Measurements from ENCODE around the gene ATRAID. TPM values are rescaled to one million over a fixed set of nuclear protein-coding genes. Genes with fewer than 3 reads are reported as not detected.

The ATRAID gene
- total RNA-seq, 1 donor from 2014 or later, result 77.2 TPM

- ATAC-seq (ENCODE audit: low read depth) (no peak), DNase-seq (no peak)
- Mint-ChIP-seq H3K36me3 (ENCODE audit: low read depth) (peaks cover 42% of the 10 kb centered on the region), H3K27me3 (no peaks in the 10 kb centered on the region), H3K9me3 (no peaks in the 10 kb centered on the region), H3K4me1 (no peaks in the 10 kb centered on the region), H3K27ac (no peak overlapping the region), H3K4me3 (no peak overlapping the region)
- intact Hi-C loops (cut with micrococcal nuclease), result no loop called here
- ChIA-PET CTCF (no interaction called here), POLR2A (no interaction called here)
- TF ChIP-seq, protein P1, sequence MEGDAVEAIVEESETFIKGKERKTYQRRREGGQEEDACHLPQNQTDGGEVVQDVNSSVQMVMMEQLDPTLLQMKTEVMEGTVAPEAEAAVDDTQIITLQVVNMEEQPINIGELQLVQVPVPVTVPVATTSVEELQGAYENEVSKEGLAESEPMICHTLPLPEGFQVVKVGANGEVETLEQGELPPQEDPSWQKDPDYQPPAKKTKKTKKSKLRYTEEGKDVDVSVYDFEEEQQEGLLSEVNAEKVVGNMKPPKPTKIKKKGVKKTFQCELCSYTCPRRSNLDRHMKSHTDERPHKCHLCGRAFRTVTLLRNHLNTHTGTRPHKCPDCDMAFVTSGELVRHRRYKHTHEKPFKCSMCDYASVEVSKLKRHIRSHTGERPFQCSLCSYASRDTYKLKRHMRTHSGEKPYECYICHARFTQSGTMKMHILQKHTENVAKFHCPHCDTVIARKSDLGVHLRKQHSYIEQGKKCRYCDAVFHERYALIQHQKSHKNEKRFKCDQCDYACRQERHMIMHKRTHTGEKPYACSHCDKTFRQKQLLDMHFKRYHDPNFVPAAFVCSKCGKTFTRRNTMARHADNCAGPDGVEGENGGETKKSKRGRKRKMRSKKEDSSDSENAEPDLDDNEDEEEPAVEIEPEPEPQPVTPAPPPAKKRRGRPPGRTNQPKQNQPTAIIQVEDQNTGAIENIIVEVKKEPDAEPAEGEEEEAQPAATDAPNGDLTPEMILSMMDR (IDR thresholded peaks at IDR 0.05), result no peak
These were observed 13.2 kb upstream of the ATRAID start for GRCh38 chr2:27198627-27199026.

DNA sequence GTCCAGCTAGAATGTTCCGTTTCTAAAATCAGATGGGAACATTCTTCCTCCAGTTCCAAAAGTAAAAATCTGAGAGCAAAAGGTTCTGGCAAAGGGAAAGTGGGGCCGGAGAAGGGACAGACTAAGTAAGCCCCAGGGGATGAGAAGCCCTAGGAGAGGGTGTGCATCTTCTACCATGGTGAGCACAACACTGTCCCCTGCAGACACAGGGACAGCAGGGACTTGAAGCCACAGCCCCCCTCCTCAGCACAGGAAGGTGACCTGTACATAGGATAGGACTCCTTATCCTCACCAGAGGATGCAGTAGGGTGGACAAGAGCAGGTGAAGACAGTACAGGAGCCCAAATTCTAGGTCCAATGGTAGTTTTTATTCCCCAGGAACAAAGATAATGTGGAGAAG is 12.6 kb upstream of the ATRAID start:
- H3K9me3 Mint-ChIP-seq, result no peaks in the 10 kb centered on the region
- no peaks in the 10 kb centered on the region for H3K27me3 Mint-ChIP-seq
- DNase-seq (no peak), ATAC-seq (ENCODE audit: low read depth) (no peak)
- ChIA-PET POLR2A (interaction anchor here (1.3 kb wide), 1 partner anchor 9 kb away, joined by 3 read pairs; no protein-coding TSS in a partner anchor), CTCF (no interaction called here)
- H3K4me3 Mint-ChIP-seq, result no peak overlapping the region
- intact Hi-C loops (cut with micrococcal nuclease), result no loop called here
- TF ChIP-seq, protein P1 (IDR thresholded peaks at IDR 0.05), result no peak
- no peak overlapping the region for H3K27ac Mint-ChIP-seq
- H3K4me1 Mint-ChIP-seq, result no peaks in the 10 kb centered on the region
- peaks cover 48% of the 10 kb centered on the region for H3K36me3 Mint-ChIP-seq (ENCODE audit: low read depth)

GRCh38 chr2:27201675-27202074 is 10.2 kb upstream of the ATRAID start:
- CTCF ChIA-PET, result no interaction called here

DNA sequence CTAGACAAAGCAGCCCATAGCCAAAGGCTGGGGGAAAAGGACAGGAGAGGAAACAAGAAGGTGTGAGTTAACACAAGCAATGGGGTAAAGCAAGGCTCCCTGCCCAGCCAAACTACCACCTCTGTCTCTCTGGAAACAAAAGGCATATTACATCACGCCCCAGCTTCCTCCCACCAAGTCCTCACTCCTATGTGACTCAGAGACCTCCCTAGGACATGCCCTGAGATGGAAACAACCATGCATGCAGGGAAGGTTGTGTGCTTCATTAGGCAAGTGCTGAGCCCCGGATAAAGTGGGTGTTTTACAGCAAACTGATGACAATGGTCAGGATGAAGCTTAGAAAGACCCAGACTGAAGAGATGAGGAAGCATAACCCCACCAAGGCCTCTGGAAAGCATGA is 9.0 kb upstream of the ATRAID start:
- H3K4me1 Mint-ChIP-seq, result no peaks in the 10 kb centered on the region
- DNase-seq, result no peak
- H3K27me3 Mint-ChIP-seq, result no peaks in the 10 kb centered on the region
- no peaks in the 10 kb centered on the region for H3K9me3 Mint-ChIP-seq
- no peak for ATAC-seq (ENCODE audit: low read depth)
- ChIA-PET CTCF (no interaction called here), POLR2A (interaction anchor here (2.1 kb wide), 1 partner anchor 9 kb away, joined by 6 read pairs; the partner anchor contains the start of genes ATRAID and SLC5A6)
- no peak overlapping the region for H3K27ac Mint-ChIP-seq
- peaks cover 84% of the 10 kb centered on the region for H3K36me3 Mint-ChIP-seq (ENCODE audit: low read depth)
- intact Hi-C loops (cut with micrococcal nuclease), result no loop called here
- H3K4me3 Mint-ChIP-seq, result no peak overlapping the region
- TF ChIP-seq, protein P1 (IDR thresholded peaks at IDR 0.05), result no peak

More at GRCh38 chr2:27201675-27202074, 10.2 kb upstream of the ATRAID start:
- TF ChIP-seq, protein P1 (IDR thresholded peaks at IDR 0.05), result no peak
- H3K27ac Mint-ChIP-seq, result no peak overlapping the region
- DNase-seq, result no peak
- no peak for ATAC-seq (ENCODE audit: low read depth)
- no peak overlapping the region for H3K4me3 Mint-ChIP-seq
- H3K36me3 Mint-ChIP-seq (ENCODE audit: low read depth), result peaks cover 73% of the 10 kb centered on the region
- no peaks in the 10 kb centered on the region for H3K4me1 Mint-ChIP-seq
- H3K27me3 Mint-ChIP-seq, result no peaks in the 10 kb centered on the region
- POLR2A ChIA-PET, result interaction anchor here (2.1 kb wide), 1 partner anchor 10 kb away, joined by 6 read pairs; the partner anchor contains the start of genes ATRAID and SLC5A6
- intact Hi-C loops (cut with micrococcal nuclease), result no loop called here
- H3K9me3 Mint-ChIP-seq, result no peaks in the 10 kb centered on the region

DNA sequence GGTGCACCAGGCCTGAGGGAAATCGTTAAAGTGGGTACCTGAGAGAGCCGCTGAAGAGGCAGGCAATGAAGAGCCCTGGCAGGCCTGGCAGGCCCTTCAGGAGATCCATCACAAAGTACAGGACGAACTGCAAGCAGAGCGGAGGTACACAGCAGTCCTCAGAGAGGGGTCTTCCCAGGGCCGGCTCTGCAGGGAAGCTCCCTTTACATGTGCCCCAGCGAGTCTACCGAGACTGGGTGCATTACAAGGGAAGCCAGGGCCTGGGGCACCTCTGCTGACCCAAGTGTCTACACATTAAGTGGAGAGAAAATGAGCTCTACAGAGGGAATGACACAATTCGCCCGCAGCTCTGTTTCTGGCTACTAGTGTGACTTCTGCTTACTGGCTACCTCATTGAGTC is 8.1 kb upstream of the ATRAID start:
- intact Hi-C loops (cut with micrococcal nuclease), result no loop called here
- H3K4me1 Mint-ChIP-seq, result no peaks in the 10 kb centered on the region
- POLR2A ChIA-PET, result interaction anchor here (2.1 kb wide), 1 partner anchor 8 kb away, joined by 6 read pairs; the partner anchor contains the start of genes ATRAID and SLC5A6
- DNase-seq (no peak), ATAC-seq (ENCODE audit: low read depth) (no peak)
- no peaks in the 10 kb centered on the region for H3K27me3 Mint-ChIP-seq
- peaks cover 91% of the 10 kb centered on the region for H3K36me3 Mint-ChIP-seq (ENCODE audit: low read depth)
- TF ChIP-seq, protein P1 (IDR thresholded peaks at IDR 0.05), result no peak
- no peaks in the 10 kb centered on the region for H3K9me3 Mint-ChIP-seq
- CTCF ChIA-PET, result no interaction called here
- no peak overlapping the region for H3K4me3 Mint-ChIP-seq
- no peak overlapping the region for H3K27ac Mint-ChIP-seq

All from activated B cell treated with CpG ODN at 0.5 μM for 24 hours (primary cell).